Transverse colon (tissue), 4 donors: ENCODE results near the gene C8A.

Experiments
- POLR2A ChIP-seq: fragments of 450-650 bp; IDR thresholded peaks from one replicate; pipeline ENCODE4 v1.6.1; 2016; ENCODE audit warnings: antibody characterized with exemption, mild to moderate bottlenecking, moderate library complexity
- POLR2AphosphoS5 ChIP-seq, 3 donors: sonication (generic); formaldehyde crosslinking; IDR thresholded peaks; one replicate each; pipeline ENCODE4 v1.6.1; 2016; ENCODE audit warnings: antibody characterized with exemption in 3 of 3
- TF ChIP-seq, protein P1 (sequence below), 5 experiments: fragments of 200-600 bp in 3 of 5; fragments of 450-650 bp in 2 of 5; sonication (generic) in 3 of 5; IDR thresholded peaks; 1 replicate in 2 of 5; 2 replicates in 3 of 5; pipeline ENCODE4 v1.5.1; 2016 to 2017; ENCODE audit warnings: antibody characterized with exemption in 5 of 5, inconsistent platforms in 3 of 5, mild to moderate bottlenecking in 2 of 5, moderate library complexity in 1 of 5

DNA sequence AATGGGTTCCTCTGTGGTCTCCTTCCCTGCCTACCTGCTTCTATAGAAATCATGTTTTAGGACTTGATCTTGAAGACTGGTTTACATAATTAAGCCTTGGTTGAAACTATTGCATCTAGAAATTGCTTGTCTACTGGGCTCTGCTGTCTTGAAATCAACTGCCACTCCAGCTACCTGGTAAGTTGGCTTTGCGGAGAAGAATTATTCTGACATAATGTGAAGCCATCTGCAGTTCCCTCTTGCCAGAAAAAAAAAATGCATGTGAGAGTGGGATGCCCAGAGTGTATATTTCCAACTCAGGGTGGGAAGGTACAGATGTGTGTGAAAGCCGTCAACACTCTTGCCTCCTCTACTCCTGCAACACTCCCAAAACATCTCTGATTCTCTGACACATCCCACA, 84.0 kb downstream of the C8A start:
- TF ChIP-seq, protein P1, sequence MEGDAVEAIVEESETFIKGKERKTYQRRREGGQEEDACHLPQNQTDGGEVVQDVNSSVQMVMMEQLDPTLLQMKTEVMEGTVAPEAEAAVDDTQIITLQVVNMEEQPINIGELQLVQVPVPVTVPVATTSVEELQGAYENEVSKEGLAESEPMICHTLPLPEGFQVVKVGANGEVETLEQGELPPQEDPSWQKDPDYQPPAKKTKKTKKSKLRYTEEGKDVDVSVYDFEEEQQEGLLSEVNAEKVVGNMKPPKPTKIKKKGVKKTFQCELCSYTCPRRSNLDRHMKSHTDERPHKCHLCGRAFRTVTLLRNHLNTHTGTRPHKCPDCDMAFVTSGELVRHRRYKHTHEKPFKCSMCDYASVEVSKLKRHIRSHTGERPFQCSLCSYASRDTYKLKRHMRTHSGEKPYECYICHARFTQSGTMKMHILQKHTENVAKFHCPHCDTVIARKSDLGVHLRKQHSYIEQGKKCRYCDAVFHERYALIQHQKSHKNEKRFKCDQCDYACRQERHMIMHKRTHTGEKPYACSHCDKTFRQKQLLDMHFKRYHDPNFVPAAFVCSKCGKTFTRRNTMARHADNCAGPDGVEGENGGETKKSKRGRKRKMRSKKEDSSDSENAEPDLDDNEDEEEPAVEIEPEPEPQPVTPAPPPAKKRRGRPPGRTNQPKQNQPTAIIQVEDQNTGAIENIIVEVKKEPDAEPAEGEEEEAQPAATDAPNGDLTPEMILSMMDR (IDR thresholded peaks at IDR 0.05) = no peak
- TF ChIP-seq POLR2A (no peak), POLR2AphosphoS5 (IDR thresholded peaks at IDR 0.05) (no peak)
